CD4-positive, alpha-beta T cell (primary cell): ENCODE results near the gene DNER. TPM values are rescaled to one million over a fixed set of nuclear protein-coding genes. Genes with fewer than 3 reads are reported as not detected.

ENCODE experiments used
- ATAC-seq: fragments of 200-7000 bp; cut with Tn5 transposase; one replicate; pipeline ENCODE4 v1.10.0; 2022; ENCODE audit warnings: mild to moderate bottlenecking; ENCODE audit not compliant: poor library complexity
- CTCF ChIA-PET: fragments of 350-600 bp; sonication (Branson Sonifier 250); formaldehyde crosslinking; loops from one replicate; lab custom pipeline; 2021; ENCODE audit warnings: antibody characterized with exemption, inconsistent platforms; lab: Charles Lee
- POLR2A ChIA-PET: fragments of 350-600 bp; sonication (Branson Sonifier 250); formaldehyde crosslinking; loops from one replicate; lab custom pipeline; 2021; ENCODE audit warnings: antibody characterized with exemption, inconsistent platforms; lab: Charles Lee
- DNase-seq, 14 experiments: peaks; one replicate each; pipeline ENCODE4 v3.0.0-alpha.2; 2013 to 2020; ENCODE audit warnings: mixed read lengths in 2 of 14
- H3K27ac ChIP-seq, 2 donors: one replicate each; pipeline versions ENCODE4 v1.5.1 to v1.7.0; 2013; ENCODE audit warnings: low read length in 2 of 2, low read depth in 1 of 2, mild to moderate bottlenecking in 1 of 2
- H3K27me3 ChIP-seq, 2 experiments: 1 replicate in 1 of 2; 2 replicates in 1 of 2; pipeline versions ENCODE4 v1.6.1 to v1.7.0; 2013; ENCODE audit warnings: low read length in 2 of 2, control low read depth in 1 of 2, mild to moderate bottlenecking in 1 of 2, moderate library complexity in 1 of 2; ENCODE audit not compliant: insufficient read depth in 2 of 2, control insufficient read depth in 1 of 2
- H3K36me3 ChIP-seq: one replicate; pipeline ENCODE4 v1.6.1; 2013; ENCODE audit warnings: low read length, control low read depth; ENCODE audit not compliant: insufficient read depth
- H3K4me1 ChIP-seq: one replicate; pipeline ENCODE4 v1.6.1; 2013; ENCODE audit warnings: low read length, control low read depth; ENCODE audit not compliant: insufficient read depth
- H3K4me3 ChIP-seq: one replicate; pipeline ENCODE4 v1.5.1; 2013; ENCODE audit warnings: mild to moderate bottlenecking, low read length, moderate library complexity
- H3K9me3 ChIP-seq, 2 experiments: 1 replicate in 1 of 2; 2 replicates in 1 of 2; pipeline versions ENCODE4 v1.6.1 to v1.7.0; 2013; ENCODE audit warnings: low read length in 2 of 2, mild to moderate bottlenecking in 2 of 2, control low read depth in 1 of 2, moderate library complexity in 1 of 2; ENCODE audit not compliant: control insufficient read depth in 1 of 2, insufficient read depth in 1 of 2
- H3K27ac Mint-ChIP-seq: one replicate; pipeline ENCODE4 v1.8.0; 2020; ENCODE audit warnings: mixed read lengths
- H3K27me3 Mint-ChIP-seq: one replicate; pipeline ENCODE4 v1.8.0; 2021; ENCODE audit warnings: mixed read lengths
- H3K36me3 Mint-ChIP-seq: one replicate; pipeline ENCODE4 v1.8.0; 2021; ENCODE audit warnings: low read depth, mixed read lengths
- H3K4me1 Mint-ChIP-seq: one replicate; pipeline ENCODE4 v1.8.0; 2021; ENCODE audit warnings: low read depth, mixed read lengths
- H3K4me3 Mint-ChIP-seq: one replicate; pipeline ENCODE4 v1.8.0; 2020; ENCODE audit warnings: mild to moderate bottlenecking, mixed read lengths
- H3K9me3 Mint-ChIP-seq: one replicate; pipeline ENCODE4 v1.8.0; 2020; ENCODE audit warnings: mixed read lengths
- intact Hi-C, 2 experiments: fragments of 100-400 bp; cut with DNase I in 1 of 2; cut with micrococcal nuclease in 1 of 2; formaldehyde crosslinking; loops; one replicate each; pipeline versions ENCODE4 v1.15.1 to v1.9.0; 2023 to 2025; cut with DNase I, micrococcal nuclease
- total RNA-seq, 174 experiments: library from RNA in 2 of 174; stranded (reverse) in 2 of 174; gene quantifications; one replicate each; pipeline ENCODE4 v1.2.3 and lab custom pipeline; 2021 to 2026
- TF ChIP-seq, protein P1 (sequence below): fragments of 200-600 bp; IDR thresholded peaks from one replicate; pipeline ENCODE4 v1.8.0; 2022; ENCODE audit warnings: antibody characterized with exemption, mild to moderate bottlenecking

The DNER gene
- total RNA-seq, 2 experiments from 2014 or later: not detected

- Mint-ChIP-seq H3K4me3 (no peak overlapping the region), H3K27ac (no peak overlapping the region), H3K9me3 (peaks cover 3% of the 10 kb centered on the region), H3K36me3 (no peaks in the 10 kb centered on the region), H3K4me1 (peaks cover 20% of the 10 kb centered on the region), H3K27me3 (peaks cover 84% of the 10 kb centered on the region)
- POLR2A ChIA-PET: no interaction called here
- no peak for ATAC-seq
- Histone ChIP-seq H3K27ac (no peak overlapping the region), H3K27me3 (peaks cover 52 to 77% of the 10 kb centered on the region in 2 experiments), H3K9me3 (peaks cover 9 to 10% of the 10 kb centered on the region in 2 experiments), H3K36me3 (no peaks in the 10 kb centered on the region), H3K4me3 (no peak overlapping the region), H3K4me1 (peaks cover 25% of the 10 kb centered on the region)
- CTCF ChIA-PET: no interaction called here
- peak in 2 of 14 experiments; percentile 3 to 8 for DNase-seq
- intact Hi-C loops: no loop called here
- TF ChIP-seq, protein P1, sequence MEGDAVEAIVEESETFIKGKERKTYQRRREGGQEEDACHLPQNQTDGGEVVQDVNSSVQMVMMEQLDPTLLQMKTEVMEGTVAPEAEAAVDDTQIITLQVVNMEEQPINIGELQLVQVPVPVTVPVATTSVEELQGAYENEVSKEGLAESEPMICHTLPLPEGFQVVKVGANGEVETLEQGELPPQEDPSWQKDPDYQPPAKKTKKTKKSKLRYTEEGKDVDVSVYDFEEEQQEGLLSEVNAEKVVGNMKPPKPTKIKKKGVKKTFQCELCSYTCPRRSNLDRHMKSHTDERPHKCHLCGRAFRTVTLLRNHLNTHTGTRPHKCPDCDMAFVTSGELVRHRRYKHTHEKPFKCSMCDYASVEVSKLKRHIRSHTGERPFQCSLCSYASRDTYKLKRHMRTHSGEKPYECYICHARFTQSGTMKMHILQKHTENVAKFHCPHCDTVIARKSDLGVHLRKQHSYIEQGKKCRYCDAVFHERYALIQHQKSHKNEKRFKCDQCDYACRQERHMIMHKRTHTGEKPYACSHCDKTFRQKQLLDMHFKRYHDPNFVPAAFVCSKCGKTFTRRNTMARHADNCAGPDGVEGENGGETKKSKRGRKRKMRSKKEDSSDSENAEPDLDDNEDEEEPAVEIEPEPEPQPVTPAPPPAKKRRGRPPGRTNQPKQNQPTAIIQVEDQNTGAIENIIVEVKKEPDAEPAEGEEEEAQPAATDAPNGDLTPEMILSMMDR: no peak
Observed at GRCh38 chr2:229713371-229714079, 830 bp downstream of the DNER start.

GRCh38 chr2:229712136-229712535 lies 2.2 kb downstream of the DNER start:
- Mint-ChIP-seq H3K9me3 (peaks cover 3% of the 10 kb centered on the region), H3K27me3 (peaks cover 84% of the 10 kb centered on the region), H3K4me1 (peaks cover 20% of the 10 kb centered on the region), H3K4me3 (peak overlapping the region; percentile 43), H3K27ac (no peak overlapping the region), H3K36me3 (no peaks in the 10 kb centered on the region)
- CTCF ChIA-PET: no interaction called here
- Histone ChIP-seq H3K4me1 (peaks cover 25% of the 10 kb centered on the region), H3K27ac (no peak overlapping the region), H3K27me3 (peaks cover 58 to 77% of the 10 kb centered on the region in 2 experiments), H3K9me3 (peaks cover 9 to 10% of the 10 kb centered on the region in 2 experiments), H3K4me3 (no peak overlapping the region), H3K36me3 (no peaks in the 10 kb centered on the region)
- intact Hi-C loops: no loop called here
- ATAC-seq (no peak), DNase-seq (no peak)
- POLR2A ChIA-PET: no interaction called here
- TF ChIP-seq, protein P1: no peak

DNA sequence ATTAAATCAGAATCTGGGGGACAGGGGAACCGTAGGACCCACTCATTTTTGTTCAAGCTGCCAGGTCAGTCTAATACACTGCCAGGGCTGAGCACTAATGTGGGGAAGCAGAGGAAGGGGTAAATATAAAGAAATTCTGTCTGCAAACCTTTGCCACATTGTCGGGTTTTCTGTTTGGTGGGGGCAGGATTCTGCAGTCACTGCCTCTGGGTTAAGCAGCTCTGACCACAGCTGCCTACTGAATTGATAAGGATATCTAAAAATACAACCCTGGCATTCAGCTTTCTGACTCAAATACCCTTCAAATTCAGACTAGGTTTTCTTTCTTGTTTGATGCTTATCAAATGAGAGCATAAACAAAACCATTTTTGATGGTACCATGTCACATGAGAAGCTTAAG lies 6.0 kb downstream of the DNER start:
- H3K36me3 ChIP-seq: no peaks in the 10 kb centered on the region
- ChIA-PET CTCF (interaction anchor here (0.5 kb wide), 1 partner anchor 22 kb away, joined by 3 read pairs; no protein-coding TSS in a partner anchor), POLR2A (no interaction called here)
- peaks cover 4 to 9% of the 10 kb centered on the region in 2 experiments for H3K9me3 ChIP-seq
- ATAC-seq (no peak), DNase-seq (no peak)
- H3K27me3 ChIP-seq: peaks cover 47 to 52% of the 10 kb centered on the region in 2 experiments
- H3K27ac Mint-ChIP-seq: no peak overlapping the region
- H3K4me3 ChIP-seq: no peak overlapping the region
- intact Hi-C loops: no loop called here
- H3K4me1 Mint-ChIP-seq: peaks cover 5% of the 10 kb centered on the region
- H3K4me3 Mint-ChIP-seq: no peak overlapping the region
- H3K27ac ChIP-seq: no peak overlapping the region
- H3K27me3 Mint-ChIP-seq: peaks cover 72% of the 10 kb centered on the region
- H3K4me1 ChIP-seq: peaks cover 3% of the 10 kb centered on the region
- no peaks in the 10 kb centered on the region for H3K36me3 Mint-ChIP-seq
- TF ChIP-seq, protein P1: no peak
- peaks cover 3% of the 10 kb centered on the region for H3K9me3 Mint-ChIP-seq
